ENCODE measurements around the gene TPP1. TPM values are rescaled to one million over a fixed set of nuclear protein-coding genes. Genes with fewer than 3 reads are reported as not detected.

TPP1 gene
- polyA plus RNA-seq, 3 donors, result 112 to 123 (median 120) TPM

DNA sequence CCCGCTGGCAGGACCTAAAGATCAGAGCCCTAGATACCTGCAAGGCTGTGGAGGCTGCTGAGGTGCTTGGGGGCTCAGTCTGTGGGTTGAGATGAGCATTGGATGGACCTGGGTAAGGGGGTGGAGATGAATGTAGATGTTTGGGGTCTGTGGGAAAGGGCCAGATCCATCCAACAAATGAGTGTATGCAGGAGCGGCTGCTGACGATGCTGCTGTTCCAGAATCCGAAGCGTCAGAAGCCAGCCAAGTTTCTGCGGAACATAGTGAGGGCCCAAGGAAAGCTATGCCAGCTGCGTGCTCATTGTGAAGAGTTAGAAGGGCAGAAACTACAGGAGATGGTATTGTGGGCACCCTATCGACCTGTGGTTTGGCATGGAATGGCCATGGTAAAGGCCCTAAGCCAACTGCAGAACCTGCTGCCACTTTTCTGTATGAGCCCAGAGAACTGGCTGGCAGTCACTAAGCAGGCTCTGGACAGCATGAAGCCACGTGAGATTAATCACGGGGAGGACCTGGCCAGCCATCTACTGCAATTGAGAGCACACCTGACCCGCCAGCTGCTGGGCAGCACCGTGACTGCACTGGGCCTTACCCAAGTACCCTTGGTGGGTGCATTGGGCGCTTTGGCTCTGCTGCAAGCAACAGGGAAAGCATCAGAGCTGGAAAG, 52.4 kb downstream of the TPP1 start:
- no peak for DNase-seq

DNA sequence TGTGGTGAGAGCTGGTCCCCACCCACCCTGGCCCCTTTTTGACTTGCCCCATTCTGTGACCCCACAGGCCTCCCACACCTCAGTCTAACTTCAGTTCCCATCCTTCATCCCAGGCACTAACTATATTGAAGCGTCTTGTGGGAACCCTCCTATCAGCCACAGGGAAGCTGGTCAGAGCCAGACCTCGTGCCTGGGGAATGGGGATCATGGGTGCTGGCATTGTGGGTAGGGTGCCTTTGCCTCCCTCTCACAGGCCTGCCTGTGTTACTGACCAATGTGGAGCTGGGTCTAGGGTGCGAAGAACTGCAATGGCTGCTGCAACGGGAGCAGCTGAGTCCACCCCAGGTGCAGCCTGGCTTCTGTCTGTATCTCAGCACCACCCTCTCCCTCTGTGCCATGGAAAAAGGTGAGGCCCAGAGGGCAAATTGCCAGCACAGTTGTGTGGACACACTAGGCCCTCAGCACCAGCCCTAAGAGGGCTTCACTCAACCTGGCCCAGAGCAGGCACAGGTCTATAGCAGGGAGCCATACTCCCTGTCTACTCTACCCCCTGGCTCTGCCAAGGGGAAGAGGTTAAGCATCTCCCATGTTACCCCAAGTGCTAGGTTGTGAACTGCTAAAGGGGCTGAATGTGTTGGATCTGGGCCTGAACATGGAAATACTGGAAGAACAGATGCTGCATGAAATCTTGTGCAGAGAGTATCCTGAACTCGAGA, 53.1 kb downstream of the TPP1 start:
- no peak for DNase-seq

DNA sequence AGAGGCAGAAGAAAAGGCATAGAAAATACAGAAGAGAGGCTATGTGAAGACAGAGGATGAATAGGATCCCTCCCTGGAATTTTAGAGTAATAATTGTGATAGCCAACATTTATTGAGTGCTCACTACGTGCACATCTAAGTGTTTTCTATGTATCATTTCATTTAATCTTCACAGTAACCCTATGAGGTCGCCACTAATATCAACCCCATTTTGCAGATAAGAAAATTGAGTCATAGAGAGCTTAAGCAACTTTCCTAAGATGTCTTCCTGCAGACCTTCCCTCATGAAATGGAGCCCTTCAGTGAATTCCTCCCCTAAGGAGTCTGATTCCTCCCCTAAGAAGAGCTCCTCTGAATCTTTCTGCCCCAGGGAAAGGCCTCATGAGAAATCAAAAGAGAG, 53.9 kb downstream of the TPP1 start:
- no peak for DNase-seq

DNA sequence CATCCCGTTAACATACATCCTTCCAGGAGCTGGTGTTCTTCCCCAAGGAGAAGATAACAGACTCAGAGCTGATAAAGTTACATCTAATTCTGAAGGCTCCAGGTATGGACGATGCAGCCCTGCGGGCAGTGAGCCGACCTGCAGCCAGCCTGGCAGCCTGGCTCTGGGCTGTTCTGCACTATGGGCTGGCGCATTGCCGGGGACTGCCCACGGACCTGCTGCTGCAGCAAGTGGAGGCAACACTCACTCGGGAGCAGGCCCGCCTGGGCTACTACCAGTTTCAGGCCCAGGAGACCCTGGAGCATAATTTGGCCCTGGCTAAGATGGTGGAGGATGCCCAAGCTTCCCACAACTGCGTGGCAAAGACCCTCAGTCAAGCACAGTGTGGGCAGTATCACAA, 55.6 kb downstream of the TPP1 start:
- DNase-seq, result no peak

DNA sequence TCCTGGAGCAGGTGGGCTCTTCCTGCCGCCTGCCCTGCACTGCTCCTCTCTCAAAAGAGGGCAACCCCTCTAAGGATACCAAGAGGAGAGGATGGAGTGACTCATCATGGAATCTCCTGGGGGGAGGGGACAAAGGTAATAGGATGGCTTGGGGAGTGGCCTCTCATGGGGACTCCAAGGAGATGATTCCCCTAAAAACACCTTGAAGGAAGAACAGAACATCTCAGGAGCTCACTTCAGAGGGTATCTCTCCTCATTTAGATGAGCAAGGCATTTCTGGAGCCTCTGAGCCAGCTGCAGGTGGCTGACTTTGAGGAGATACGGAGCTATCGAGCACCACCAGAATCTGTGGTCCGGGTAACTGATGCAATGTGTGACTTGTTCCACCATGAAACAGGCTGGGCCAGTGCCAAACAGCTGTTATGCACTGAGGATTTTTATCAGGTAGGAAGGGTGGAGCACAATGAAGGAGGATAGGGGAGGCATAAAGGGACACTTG, 56.1 kb downstream of the TPP1 start:
- no peak for DNase-seq

Other genes with a start within 250 kb of the TPP1 start
- 10 to 100 TPM; 34.0 to 38.1 (median 35.5) TPM for gene SMPD1, start 228.9 kb downstream of the TPP1 start, polyA plus RNA-seq (ENCODE audit: insufficient read length in 3 of 3)
- 10 to 100 TPM; 62.7 to 65.3 (median 63.1) TPM for gene APBB1, start 200.3 kb downstream of the TPP1 start, polyA plus RNA-seq (ENCODE audit: insufficient read length in 3 of 3)
- 1 to 10 TPM; 3.1 to 6.6 (median 6.4) TPM for gene HPX, start 178.4 kb downstream of the TPP1 start, polyA plus RNA-seq (ENCODE audit: insufficient read length in 3 of 3)
- gene TRIM3, start 145.5 kb downstream of the TPP1 start, polyA plus RNA-seq (ENCODE audit: insufficient read length in 3 of 3), result 10 to 100 TPM; 24.8 to 32.2 (median 28.3) TPM
- gene ARFIP2, start 138.1 kb downstream of the TPP1 start, polyA plus RNA-seq (ENCODE audit: insufficient read length in 3 of 3), result 10 to 100 TPM; 71.9 to 80.8 (median 77.5) TPM
- gene TIMM10B, start 137.9 kb downstream of the TPP1 start, polyA plus RNA-seq (ENCODE audit: insufficient read length in 3 of 3), result 10 to 100 TPM; 36.4 to 43.8 (median 37.9) TPM
- gene DNHD1, start 122.1 kb downstream of the TPP1 start, polyA plus RNA-seq (ENCODE audit: insufficient read length in 3 of 3), result 10 to 100 TPM in 2 of 3 donors, 1 to 10 TPM in 1; 5.9 to 13.2 (median 13.0) TPM
- 10 to 100 TPM; 17.5 to 29.9 (median 22.0) TPM for gene RRP8, start 15.8 kb downstream of the TPP1 start, polyA plus RNA-seq (ENCODE audit: insufficient read length in 3 of 3)
- gene ILK, start 15.6 kb downstream of the TPP1 start, polyA plus RNA-seq (ENCODE audit: insufficient read length in 3 of 3), result 100 to 1,000 TPM; 159 to 167 (median 159) TPM
- 10 to 100 TPM; 68.8 to 96.0 (median 81.3) TPM for gene TAF10, start 7.2 kb downstream of the TPP1 start, polyA plus RNA-seq (ENCODE audit: insufficient read length in 3 of 3)
- 10 to 100 TPM; 30.7 to 41.7 (median 40.5) TPM for gene DCHS1, start 36.4 kb upstream of the TPP1 start, polyA plus RNA-seq (ENCODE audit: insufficient read length in 3 of 3)
- 10 to 100 TPM; 68.0 to 88.5 (median 79.3) TPM for gene MRPL17, start 63.9 kb upstream of the TPP1 start, polyA plus RNA-seq (ENCODE audit: insufficient read length in 3 of 3)
- gene OR2AG2, start 152.6 kb upstream of the TPP1 start, polyA plus RNA-seq (ENCODE audit: insufficient read length in 3 of 3), result under 1 TPM in 2 of 3 donors, not detected in 1; 0.07 to 0.08 TPM
- under 1 TPM in 2 of 3 donors, not detected in 1; 0.01 to 0.09 TPM for gene OR2AG1, start 163.6 kb upstream of the TPP1 start, polyA plus RNA-seq (ENCODE audit: insufficient read length in 3 of 3)
- not detected for gene OR6A2, start 180.3 kb upstream of the TPP1 start, polyA plus RNA-seq (ENCODE audit: insufficient read length in 3 of 3)
- not detected for gene OR10A5, start 226.3 kb upstream of the TPP1 start, polyA plus RNA-seq (ENCODE audit: insufficient read length in 3 of 3)
- gene OR10A2, start 243.6 kb upstream of the TPP1 start, polyA plus RNA-seq (ENCODE audit: insufficient read length in 3 of 3), result under 1 TPM in 2 of 3 donors, not detected in 1; 0.05 to 0.09 TPM